LoVo (cell line): ENCODE results near the gene EPB41L4B.

Experiments used
- DNase-seq: peaks from one replicate; pipeline ENCODE4 v3.0.0-alpha.2; 2016; ENCODE audit warnings: low spot score

EPB41L4B gene

DNA sequence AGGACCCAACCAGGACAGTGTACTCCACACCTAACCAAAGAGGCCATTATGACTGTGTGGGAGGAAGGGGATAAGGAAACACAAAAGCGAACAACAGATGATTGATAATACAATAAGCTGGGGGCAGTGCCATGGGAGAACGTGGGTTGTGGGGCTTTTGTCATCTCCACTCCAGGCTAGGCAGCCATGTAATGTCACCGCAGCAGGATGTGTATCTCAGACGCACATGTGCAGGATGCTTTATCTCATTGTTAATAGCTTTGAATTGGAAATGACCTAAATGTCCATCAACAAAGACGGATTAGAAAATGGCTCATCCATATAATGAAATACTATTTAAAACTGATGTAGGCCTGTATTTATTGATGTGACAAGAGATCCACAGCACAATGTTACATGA, 51.0 kb downstream of the EPB41L4B start:
- no peak for DNase-seq

DNA sequence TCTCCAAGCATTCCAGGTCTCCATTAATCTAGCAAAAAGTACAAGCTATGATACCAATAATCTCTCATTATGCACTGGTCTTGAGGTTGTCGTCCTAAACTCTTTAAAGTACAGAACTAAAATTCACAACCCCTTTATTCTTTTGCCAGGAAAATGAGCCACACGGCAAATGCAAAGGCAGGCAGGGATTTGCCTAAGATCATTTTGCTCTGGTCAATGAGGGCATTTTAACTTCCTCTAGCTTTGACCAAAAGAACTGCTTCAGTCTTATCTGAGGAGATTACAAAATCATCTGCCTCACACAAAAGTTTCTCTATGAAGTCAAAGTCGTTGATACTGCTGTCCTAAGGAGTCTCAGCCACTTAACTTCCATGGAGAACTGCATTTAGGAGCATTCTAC, 51.8 kb downstream of the EPB41L4B start:
- no peak for DNase-seq

- no peak for DNase-seq
Measured at GRCh38 chr9:109267555-109267954, 53.3 kb downstream of the EPB41L4B start.

GRCh38 chr9:109264877-109265587, 55.8 kb downstream of the EPB41L4B start:
- DNase-seq: no peak

DNA sequence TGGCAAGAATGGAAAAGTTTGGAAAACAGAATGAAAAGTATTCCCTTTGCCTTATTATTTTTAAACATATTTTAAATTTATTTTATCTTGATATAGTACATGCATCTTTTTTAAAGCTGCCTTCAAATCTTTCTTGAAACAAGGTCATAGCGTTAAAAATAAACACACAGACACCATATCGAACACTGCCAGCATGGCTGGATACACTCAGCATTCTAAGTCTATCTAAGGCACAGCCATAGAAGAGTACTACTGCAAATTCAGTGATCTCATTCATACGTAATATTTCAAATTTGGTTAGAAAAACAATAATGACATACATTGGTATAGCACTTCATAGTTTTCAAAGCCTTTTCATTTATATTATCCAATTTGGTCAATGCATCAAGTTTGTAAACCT, 57.5 kb downstream of the EPB41L4B start:
- no peak for DNase-seq

- no peak for DNase-seq
Measured at GRCh38 chr9:109258481-109259302, 62.2 kb downstream of the EPB41L4B start.

DNA sequence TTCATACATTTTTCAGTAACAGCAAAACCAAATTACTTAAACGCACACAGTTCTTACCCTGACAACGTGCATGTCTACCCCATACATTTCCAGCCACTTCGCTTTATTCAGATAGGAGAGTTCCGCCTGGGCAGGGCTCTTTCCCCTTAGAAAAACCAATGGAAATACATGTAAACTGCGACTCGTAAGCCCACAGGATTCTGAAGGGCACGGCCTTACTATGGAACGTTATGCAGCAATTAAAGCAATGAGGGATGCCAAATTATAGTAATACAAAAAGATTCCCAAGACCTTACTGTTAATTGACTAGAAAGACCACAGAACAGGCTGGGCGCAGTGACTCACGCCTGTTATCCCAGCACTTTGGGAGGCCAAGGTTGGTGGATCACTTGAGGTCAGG, 64.5 kb downstream of the EPB41L4B start:
- no peak for DNase-seq

- DNase-seq: no peak
Measured at GRCh38 chr9:109255394-109255793, 65.5 kb downstream of the EPB41L4B start.

DNA sequence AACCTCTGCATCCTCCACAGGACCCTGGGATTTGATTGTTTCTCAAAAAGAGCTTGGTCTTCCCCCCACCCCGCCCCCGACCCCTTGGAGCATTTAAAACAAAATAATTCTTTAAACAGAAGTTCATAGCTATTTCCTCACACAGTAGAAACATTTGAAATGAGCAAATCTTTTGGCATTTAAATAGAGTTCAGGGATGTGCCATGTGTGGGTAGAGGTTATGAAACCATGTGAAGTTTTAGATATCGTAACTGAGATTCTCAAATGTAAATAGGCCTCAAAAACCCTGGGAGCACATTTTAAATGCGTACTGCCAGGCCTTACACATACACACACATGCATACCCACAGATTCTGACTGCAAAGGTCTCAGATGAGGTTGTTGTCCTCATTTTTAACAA, 66.5 kb downstream of the EPB41L4B start:
- DNase-seq: no peak

GRCh38 chr9:109253637-109254284, 67.1 kb downstream of the EPB41L4B start:
- no peak for DNase-seq

DNA sequence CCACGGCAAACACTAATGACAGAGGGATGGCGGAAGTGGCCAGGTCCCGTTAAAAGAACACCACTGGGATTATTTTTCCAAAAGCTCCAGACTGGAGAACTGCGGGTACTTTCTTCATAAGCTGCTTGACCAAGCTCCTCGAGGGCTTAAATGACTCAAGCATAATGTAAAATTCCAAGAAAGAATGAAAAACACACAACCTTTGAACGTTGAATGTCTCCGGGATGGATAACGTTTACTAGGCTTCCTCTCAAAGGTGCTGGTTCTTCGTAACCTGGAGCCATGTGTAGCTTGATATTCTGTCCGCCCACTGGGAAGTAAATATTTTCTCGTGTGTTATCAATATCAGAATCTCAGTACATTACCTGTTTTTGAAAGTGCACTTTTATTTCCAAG, 67.6 kb downstream of the EPB41L4B start:
- DNase-seq: no peak

DNA sequence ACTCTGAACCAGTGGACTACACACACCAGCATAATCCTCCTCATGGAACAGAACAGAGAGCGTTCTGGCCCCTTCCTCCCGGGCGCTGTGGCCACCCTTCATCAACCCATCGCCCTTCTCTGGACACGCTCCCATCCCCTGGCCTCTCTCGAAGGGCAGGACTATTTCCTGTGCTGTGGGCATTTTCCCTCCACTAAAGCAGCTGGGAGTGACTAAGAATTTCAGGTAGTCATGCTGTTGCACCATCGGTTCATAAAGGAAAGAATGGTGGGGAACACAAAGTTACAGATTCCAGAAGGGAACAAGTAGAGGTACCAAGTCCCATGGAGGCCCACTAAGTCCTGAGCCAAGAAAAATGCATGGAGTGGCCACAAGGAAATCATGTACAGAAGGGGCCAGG, 68.6 kb downstream of the EPB41L4B start:
- DNase-seq: no peak

- no peak for DNase-seq
Measured at GRCh38 chr9:109251776-109252106, 69.1 kb downstream of the EPB41L4B start.

DNA sequence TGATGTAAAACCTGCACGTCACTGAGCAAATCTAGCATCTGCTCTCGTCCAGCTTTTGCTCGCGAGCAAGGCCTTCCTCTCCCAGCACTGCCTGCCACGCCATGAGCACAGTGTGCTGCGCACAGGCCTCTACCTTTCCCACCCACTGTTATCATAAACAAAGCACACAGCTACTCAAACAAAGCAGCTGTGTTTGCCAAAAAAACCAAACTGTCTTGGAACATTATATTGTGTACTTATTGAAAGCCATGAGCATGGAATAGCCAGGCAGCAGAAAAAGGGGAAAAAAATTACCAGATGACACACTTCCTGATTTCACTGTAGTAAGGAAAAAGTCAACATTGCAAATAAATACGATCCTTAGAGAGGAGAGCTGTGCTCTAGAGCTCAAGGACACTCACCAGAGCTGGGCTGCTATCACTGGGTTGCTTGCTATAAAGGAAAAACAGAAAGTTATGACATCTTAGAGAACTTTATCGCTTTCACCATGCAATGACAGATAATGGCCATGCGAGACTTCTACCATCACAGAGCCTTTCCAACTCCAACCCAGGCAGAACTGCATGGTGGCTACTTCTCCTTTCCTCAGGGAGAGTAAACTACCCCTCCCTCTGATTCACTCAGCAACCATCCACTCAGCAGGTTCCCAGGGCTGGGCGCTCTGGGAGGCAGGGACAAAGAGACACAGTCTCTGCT, 69.6 kb downstream of the EPB41L4B start:
- DNase-seq: no peak

GRCh38 chr9:109250771-109251079, 70.1 kb downstream of the EPB41L4B start:
- no peak for DNase-seq

- DNase-seq: no peak
Measured at GRCh38 chr9:109250311-109250741, 70.5 kb downstream of the EPB41L4B start.

DNA sequence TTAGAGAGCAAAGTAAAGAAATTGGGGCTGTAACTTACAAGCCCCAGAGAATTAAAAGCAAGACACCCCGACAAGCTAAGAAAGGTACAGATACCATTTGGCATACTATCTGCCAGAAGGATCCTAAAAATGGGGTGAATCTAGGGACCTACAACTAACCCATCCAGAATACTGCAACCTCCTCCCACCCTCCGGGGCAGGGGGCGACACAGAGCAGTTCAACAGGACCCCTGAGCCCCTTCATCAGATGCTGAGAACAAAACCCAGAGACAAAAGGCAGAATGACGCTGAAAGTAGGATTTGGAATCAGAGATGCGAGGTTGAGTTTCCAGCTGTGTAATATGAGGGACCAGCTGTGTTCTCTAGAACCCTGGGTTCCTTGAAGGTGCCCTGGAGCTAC, 71.2 kb downstream of the EPB41L4B start:
- DNase-seq: no peak

- DNase-seq: no peak
Measured at GRCh38 chr9:109248133-109248581, 72.7 kb downstream of the EPB41L4B start.

DNA sequence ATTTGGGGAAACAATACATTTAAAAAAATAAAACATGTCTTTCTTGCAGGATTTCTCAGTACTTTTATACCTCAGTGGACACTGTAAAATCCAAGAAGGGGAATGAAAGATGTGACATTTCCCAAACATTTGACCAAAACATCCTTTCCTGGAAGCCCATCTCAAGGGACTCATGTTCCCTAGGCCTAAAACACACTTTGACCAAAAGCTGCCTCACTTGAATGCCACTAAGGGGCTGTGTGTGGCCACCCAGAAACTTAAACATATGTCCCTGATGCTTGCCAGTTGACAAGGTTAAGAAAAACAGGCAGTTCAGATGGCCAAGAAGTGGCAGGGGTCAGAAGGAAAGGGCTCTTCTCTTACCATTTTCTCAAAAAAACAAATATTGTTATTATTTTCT, 73.6 kb downstream of the EPB41L4B start:
- DNase-seq: no peak

DNA sequence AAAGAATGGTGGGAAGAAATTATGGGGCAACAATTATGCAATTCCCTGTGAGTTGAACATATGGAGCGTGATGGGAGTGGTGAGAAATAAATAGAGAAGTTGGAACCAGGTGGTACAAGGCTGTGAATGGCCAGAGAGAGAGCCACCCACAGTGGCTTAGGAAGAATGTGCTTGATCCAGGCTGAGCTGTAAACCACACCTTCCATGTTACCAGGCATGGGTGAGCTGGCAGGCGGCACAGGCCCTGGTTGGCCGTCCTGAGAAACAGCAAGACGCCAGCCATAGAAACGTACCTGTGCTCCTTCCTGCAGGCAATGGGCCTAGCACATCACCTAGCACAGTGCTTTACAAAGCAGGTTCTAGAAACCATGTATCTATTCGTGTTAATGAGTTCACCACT, 74.3 kb downstream of the EPB41L4B start:
- no peak for DNase-seq

DNA sequence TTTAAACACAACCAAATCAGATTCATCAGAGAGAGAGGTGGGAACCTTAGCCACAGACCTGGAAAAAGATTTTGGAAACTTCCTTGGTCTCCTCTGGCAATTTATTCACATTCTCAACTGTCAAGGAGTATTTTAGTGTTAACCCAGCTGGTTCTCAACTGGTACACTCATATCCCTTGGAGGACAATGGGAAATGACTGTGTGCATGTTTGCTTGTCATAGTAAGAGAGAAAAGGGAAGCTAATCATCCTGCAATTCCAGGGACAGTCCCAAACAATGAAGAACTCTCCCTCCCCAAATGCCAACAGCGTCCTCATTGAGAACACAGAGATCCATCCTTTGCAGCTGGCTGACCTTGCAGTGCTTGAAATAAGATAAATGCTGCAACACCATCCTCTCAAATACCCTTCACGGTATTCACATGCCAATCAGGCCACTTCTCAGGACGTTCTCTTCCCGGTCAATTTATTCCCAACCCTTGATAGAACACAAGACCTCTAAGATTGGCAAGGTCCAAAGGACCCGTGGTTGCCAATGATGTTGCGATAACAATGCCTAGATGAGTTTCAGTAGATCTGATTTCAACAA, 75.5 kb downstream of the EPB41L4B start:
- DNase-seq: no peak
